Activated naive CD8-positive, alpha-beta T cell treated with anti-CD3 and anti-CD28 coated beads for 36 hours (primary cell): Measurements from ENCODE around the gene DPT. TPM values are rescaled to one million over a fixed set of nuclear protein-coding genes. Genes with fewer than 3 reads are reported as not detected.

ENCODE experiments used
- DNase-seq: peaks from one replicate; pipeline ENCODE4 v3.0.0; 2021
- H3K27ac Mint-ChIP-seq: one replicate; pipeline ENCODE4 v1.8.0; 2022; ENCODE audit warnings: mild to moderate bottlenecking, moderate library complexity, mixed read lengths
- H3K27me3 Mint-ChIP-seq: one replicate; pipeline ENCODE4 v1.8.0; 2022; ENCODE audit warnings: mild to moderate bottlenecking, mixed read lengths
- H3K36me3 Mint-ChIP-seq: one replicate; pipeline ENCODE4 v1.8.0; 2021; ENCODE audit warnings: mild to moderate bottlenecking, mixed read lengths
- H3K4me1 Mint-ChIP-seq: one replicate; pipeline ENCODE4 v1.8.0; 2021; ENCODE audit warnings: mixed read lengths
- H3K4me3 Mint-ChIP-seq: one replicate; pipeline ENCODE4 v1.8.0; 2022; ENCODE audit warnings: mild to moderate bottlenecking, moderate library complexity, mixed read lengths
- H3K9me3 Mint-ChIP-seq: one replicate; pipeline ENCODE4 v1.8.0; 2022; ENCODE audit warnings: mixed read lengths
- total RNA-seq, 2 experiments: library from RNA; stranded (reverse); gene quantifications; one replicate each; pipeline ENCODE4 v1.2.3, GENCODE V29; 2021

DPT gene
- total RNA-seq, 2 experiments from 2014 or later, result not detected

GRCh38 chr1:168672278-168672677, 56.7 kb downstream of the DPT start:
- no peak for DNase-seq
- Mint-ChIP-seq H3K4me3 (no peak overlapping the region), H3K27ac (no peak overlapping the region), H3K27me3 (no peaks in the 10 kb centered on the region), H3K36me3 (no peaks in the 10 kb centered on the region), H3K9me3 (peaks cover 7% of the 10 kb centered on the region), H3K4me1 (no peaks in the 10 kb centered on the region)

GRCh38 chr1:168671782-168672181, 57.2 kb downstream of the DPT start:
- no peak overlapping the region for H3K4me3 Mint-ChIP-seq
- H3K4me1 Mint-ChIP-seq, result no peaks in the 10 kb centered on the region
- no peaks in the 10 kb centered on the region for H3K27me3 Mint-ChIP-seq
- H3K27ac Mint-ChIP-seq, result no peak overlapping the region
- H3K36me3 Mint-ChIP-seq, result no peaks in the 10 kb centered on the region
- no peak for DNase-seq
- H3K9me3 Mint-ChIP-seq, result peaks cover 7% of the 10 kb centered on the region

GRCh38 chr1:168665975-168666374, 63.0 kb downstream of the DPT start:
- H3K27ac Mint-ChIP-seq, result no peak overlapping the region
- no peaks in the 10 kb centered on the region for H3K27me3 Mint-ChIP-seq
- H3K4me3 Mint-ChIP-seq, result no peak overlapping the region

GRCh38 chr1:168664069-168664834, 64.8 kb downstream of the DPT start:
- Mint-ChIP-seq H3K27me3 (no peaks in the 10 kb centered on the region), H3K9me3 (no peaks in the 10 kb centered on the region), H3K4me3 (no peak overlapping the region), H3K36me3 (no peaks in the 10 kb centered on the region), H3K4me1 (no peaks in the 10 kb centered on the region), H3K27ac (no peak overlapping the region)
- no peak for DNase-seq

More at GRCh38 chr1:168665975-168666374, 63.0 kb downstream of the DPT start:
- H3K36me3 Mint-ChIP-seq, result no peaks in the 10 kb centered on the region
- peaks cover 2% of the 10 kb centered on the region for H3K9me3 Mint-ChIP-seq
- no peak for DNase-seq
- H3K4me1 Mint-ChIP-seq, result no peaks in the 10 kb centered on the region

GRCh38 chr1:168656485-168656884, 72.5 kb downstream of the DPT start:
- no peak for DNase-seq
- Mint-ChIP-seq H3K27ac (no peak overlapping the region), H3K4me3 (no peak overlapping the region), H3K9me3 (no peaks in the 10 kb centered on the region), H3K27me3 (no peaks in the 10 kb centered on the region), H3K4me1 (no peaks in the 10 kb centered on the region), H3K36me3 (no peaks in the 10 kb centered on the region)

GRCh38 chr1:168654198-168654915, 74.6 kb downstream of the DPT start:
- DNase-seq, result no peak
- Mint-ChIP-seq H3K4me3 (no peak overlapping the region), H3K4me1 (no peaks in the 10 kb centered on the region), H3K27me3 (no peaks in the 10 kb centered on the region), H3K36me3 (no peaks in the 10 kb centered on the region), H3K9me3 (no peaks in the 10 kb centered on the region), H3K27ac (no peak overlapping the region)

- DNase-seq, result no peak
- H3K27ac Mint-ChIP-seq, result no peak overlapping the region
- no peaks in the 10 kb centered on the region for H3K9me3 Mint-ChIP-seq
- no peaks in the 10 kb centered on the region for H3K27me3 Mint-ChIP-seq
- H3K4me1 Mint-ChIP-seq, result no peaks in the 10 kb centered on the region
- no peak overlapping the region for H3K4me3 Mint-ChIP-seq
- H3K36me3 Mint-ChIP-seq, result no peaks in the 10 kb centered on the region
Measured at GRCh38 chr1:168653567-168653966, 75.4 kb downstream of the DPT start.

- Mint-ChIP-seq H3K27me3 (no peaks in the 10 kb centered on the region), H3K4me1 (no peaks in the 10 kb centered on the region), H3K9me3 (no peaks in the 10 kb centered on the region), H3K36me3 (no peaks in the 10 kb centered on the region), H3K27ac (no peak overlapping the region), H3K4me3 (no peak overlapping the region)
- no peak for DNase-seq
Measured at GRCh38 chr1:168645721-168646120, 83.3 kb downstream of the DPT start.

Other genes with a start within 250 kb of the DPT start
- gene XCL2, start 185.2 kb downstream of the DPT start, total RNA-seq, result 100 to 1,000 TPM; 136 to 139 TPM
- 10 to 100 TPM; 83.3 to 86.0 TPM for gene XCL1, start 152.6 kb downstream of the DPT start, total RNA-seq